ENCODE measurements around the gene DNAJA4. TPM values are rescaled to one million over a fixed set of nuclear protein-coding genes. Genes with fewer than 3 reads are reported as not detected.

Gene DNAJA4
- total RNA-seq, 4 donors from 2014 or later, result 9.9 to 33.9 (median 24.5) TPM

DNA sequence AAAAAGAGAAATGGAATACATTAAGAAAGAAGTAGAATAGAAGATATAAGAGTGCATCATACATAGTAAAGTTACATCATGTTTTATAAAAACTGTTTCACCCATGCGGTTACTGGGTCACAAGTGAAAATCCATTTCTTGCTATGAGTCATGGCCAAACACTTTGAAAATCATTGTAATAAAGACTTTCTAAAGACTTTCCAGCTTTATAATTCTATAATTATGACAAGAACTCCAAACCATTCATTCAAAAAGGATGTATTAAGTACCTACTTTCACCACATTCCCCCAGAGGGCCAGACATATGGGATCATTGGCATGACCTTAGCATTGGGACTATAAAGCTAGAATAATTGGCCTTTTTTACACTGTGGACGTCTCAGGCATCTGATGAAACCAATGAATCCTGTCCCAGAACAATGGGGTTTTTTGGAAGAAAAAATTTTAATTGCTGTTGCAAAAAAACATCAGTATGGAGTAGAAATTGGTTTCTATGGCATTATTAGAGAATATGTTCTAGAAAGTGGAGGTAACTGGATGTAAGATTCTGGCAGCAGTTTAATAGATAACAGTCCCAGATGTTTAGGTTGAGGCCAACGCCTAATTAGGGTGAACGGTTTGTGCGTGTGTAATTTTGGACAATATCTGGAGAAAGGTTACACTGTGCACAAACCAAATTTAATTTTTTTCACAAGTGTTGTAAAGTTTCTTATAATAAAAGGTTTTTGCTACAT lies 38.4 kb downstream of the DNAJA4 start:
- Histone ChIP-seq H3K9me3 (no peaks in the 10 kb centered on the region), H3K36me3 (no peaks in the 10 kb centered on the region), H3K4me1 (peaks cover 0 to 18% (median 5%) of the 10 kb centered on the region in 3 donors), H3K27ac (no peak overlapping the region), H3K27me3 (peaks cover 41% of the 10 kb centered on the region), H3K4me3 (no peak overlapping the region)
- TF ChIP-seq POLR2A (IDR thresholded peaks at IDR 0.05) (no peak), POLR2AphosphoS5 (IDR thresholded peaks at IDR 0.05) (no peak), EP300 (IDR thresholded peaks at IDR 0.05) (no peak)
- TF ChIP-seq, protein P1, sequence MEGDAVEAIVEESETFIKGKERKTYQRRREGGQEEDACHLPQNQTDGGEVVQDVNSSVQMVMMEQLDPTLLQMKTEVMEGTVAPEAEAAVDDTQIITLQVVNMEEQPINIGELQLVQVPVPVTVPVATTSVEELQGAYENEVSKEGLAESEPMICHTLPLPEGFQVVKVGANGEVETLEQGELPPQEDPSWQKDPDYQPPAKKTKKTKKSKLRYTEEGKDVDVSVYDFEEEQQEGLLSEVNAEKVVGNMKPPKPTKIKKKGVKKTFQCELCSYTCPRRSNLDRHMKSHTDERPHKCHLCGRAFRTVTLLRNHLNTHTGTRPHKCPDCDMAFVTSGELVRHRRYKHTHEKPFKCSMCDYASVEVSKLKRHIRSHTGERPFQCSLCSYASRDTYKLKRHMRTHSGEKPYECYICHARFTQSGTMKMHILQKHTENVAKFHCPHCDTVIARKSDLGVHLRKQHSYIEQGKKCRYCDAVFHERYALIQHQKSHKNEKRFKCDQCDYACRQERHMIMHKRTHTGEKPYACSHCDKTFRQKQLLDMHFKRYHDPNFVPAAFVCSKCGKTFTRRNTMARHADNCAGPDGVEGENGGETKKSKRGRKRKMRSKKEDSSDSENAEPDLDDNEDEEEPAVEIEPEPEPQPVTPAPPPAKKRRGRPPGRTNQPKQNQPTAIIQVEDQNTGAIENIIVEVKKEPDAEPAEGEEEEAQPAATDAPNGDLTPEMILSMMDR (IDR thresholded peaks at IDR 0.05), result no peak
- WGBS, 2 donors (ENCODE audit: low coverage in 1 of 2), result 67 to 73% methylated on average over 5 of the region's 5 CpGs
- no peak for ATAC-seq

DNA sequence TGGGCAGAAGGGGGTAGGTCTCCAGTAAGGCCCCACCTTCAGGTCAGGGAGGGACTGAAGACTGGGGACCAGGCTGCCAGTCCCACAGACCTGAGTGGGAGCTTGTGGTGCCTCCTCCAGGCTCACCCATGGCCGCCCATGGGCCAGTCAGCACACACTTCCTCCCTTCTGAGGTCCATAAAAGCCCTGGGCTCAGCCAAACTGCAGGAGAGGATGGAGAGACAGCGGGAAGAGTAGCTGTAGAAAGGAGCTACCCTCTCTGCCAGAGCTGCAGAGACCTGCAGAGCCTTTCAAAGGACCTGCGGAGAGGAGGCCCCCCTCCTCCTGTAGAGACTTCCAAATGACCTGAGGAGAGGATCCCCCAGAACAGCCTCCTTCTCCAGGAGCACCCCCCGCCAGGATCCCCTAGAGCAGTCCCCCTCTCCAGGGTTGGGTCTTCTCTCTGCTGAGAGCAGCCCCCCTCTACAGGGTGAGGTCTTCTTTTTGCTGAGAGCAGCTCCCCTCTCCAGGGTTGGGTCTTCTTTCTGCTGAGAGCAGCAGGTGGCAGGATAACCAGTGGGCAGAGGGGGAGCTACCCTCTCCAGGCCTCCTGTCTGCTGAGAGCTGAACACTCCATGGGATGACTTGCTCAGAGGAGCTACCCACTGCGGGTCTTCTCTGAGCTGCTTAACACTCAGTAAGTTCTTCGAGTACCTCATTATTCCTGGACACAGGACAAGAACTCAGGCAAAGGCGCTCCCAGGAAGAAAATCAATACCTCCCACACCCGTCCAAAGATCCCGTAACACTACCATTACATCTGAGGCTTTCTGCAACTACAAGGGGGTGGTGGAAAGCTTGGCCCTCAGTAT lies 40.1 kb downstream of the DNAJA4 start:
- WGBS, 2 donors (ENCODE audit: low coverage in 1 of 2), result 68 to 76% methylated on average over 2 to 5 of the region's 9 CpGs
- H3K36me3 ChIP-seq, result no peaks in the 10 kb centered on the region
- TF ChIP-seq POLR2AphosphoS5 (IDR thresholded peaks at IDR 0.05) (no peak), EP300 (IDR thresholded peaks at IDR 0.05) (no peak), POLR2A (IDR thresholded peaks at IDR 0.05) (no peak)
- TF ChIP-seq, protein P1 (IDR thresholded peaks at IDR 0.05), result no peak
- peaks cover 58% of the 10 kb centered on the region for H3K27me3 ChIP-seq
- no peaks in the 10 kb centered on the region for H3K9me3 ChIP-seq
- H3K4me1 ChIP-seq, result peaks cover 0 to 5% (median 0%) of the 10 kb centered on the region in 3 donors
- no peak overlapping the region for H3K27ac ChIP-seq
- H3K4me3 ChIP-seq, result no peak overlapping the region
- no peak for ATAC-seq

DNA sequence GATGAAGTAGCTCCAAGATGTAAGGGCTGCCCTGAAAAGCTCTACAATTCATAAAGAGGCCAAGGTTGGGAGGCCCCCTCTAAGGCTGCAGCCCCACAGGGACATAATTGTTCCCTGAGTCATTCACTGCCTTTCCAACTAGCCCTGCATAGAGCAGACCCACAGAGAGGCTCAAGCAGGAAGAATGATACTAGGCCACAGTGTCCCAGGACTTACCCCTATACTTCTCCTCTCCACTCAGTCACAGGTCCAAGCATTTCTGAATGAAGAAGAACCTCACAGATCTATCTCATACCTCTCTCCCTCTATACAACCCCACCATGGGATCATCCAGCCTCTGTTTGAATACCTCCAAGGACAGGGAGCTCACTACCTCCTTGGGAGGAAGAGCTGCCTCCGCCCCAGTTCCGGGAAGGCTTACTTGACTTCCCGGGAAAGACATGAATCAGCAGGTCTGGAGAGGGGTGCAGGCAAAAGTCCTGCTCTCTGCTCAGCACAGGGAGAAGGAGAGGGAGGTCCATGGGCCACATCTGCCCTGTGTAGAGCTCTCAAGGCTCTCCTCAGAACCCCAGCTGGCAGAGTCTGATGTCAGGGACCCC lies 41.9 kb downstream of the DNAJA4 start:
- Histone ChIP-seq H3K4me1 (no peaks in the 10 kb centered on the region), H3K9me3 (no peaks in the 10 kb centered on the region), H3K36me3 (no peaks in the 10 kb centered on the region), H3K4me3 (no peak overlapping the region), H3K27me3 (peaks cover 60% of the 10 kb centered on the region), H3K27ac (no peak overlapping the region)
- no peak for ATAC-seq
- TF ChIP-seq POLR2AphosphoS5 (IDR thresholded peaks at IDR 0.05) (no peak), POLR2A (IDR thresholded peaks at IDR 0.05) (no peak), EP300 (IDR thresholded peaks at IDR 0.05) (no peak)
- TF ChIP-seq, protein P1 (IDR thresholded peaks at IDR 0.05), result no peak
- 60 to 77% methylated on average over 2 to 3 of the region's 3 CpGs for WGBS, 2 donors (ENCODE audit: low coverage in 1 of 2)

DNA sequence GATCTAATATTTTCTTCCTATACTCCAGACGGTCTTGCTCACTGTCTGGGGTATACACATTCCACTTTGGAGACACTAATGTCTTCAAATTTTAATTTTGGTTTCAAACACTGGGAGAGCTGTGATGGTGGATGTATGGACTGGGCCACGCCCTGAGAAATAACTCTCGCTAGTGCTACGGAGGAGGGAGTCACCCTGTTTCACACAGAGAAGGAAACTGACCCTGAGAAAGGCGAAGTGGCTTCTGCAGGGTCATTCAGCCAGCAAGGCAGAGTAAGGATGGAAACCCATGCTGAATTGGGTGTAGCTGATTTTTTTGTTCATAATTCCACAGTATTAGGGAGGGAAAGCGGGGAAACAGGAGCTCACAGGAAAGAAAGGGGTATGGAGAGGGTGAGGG lies 43.6 kb downstream of the DNAJA4 start:
- H3K27me3 ChIP-seq, result peaks cover 60% of the 10 kb centered on the region
- H3K36me3 ChIP-seq, result no peaks in the 10 kb centered on the region
- H3K27ac ChIP-seq, result no peak overlapping the region
- WGBS, 2 donors (ENCODE audit: low coverage in 1 of 2), result 36 to 42% methylated on average over 4 to 6 of the region's 6 CpGs
- ATAC-seq, result no peak
- no peak for TF ChIP-seq POLR2A (IDR thresholded peaks at IDR 0.05)
- TF ChIP-seq POLR2AphosphoS5 (IDR thresholded peaks at IDR 0.05), result no peak
- TF ChIP-seq EP300 (IDR thresholded peaks at IDR 0.05), result no peak
- TF ChIP-seq, protein P1 (IDR thresholded peaks at IDR 0.05), result no peak
- no peak overlapping the region for H3K4me3 ChIP-seq
- no peaks in the 10 kb centered on the region for H3K4me1 ChIP-seq
- no peaks in the 10 kb centered on the region for H3K9me3 ChIP-seq

Measured in gastroesophageal sphincter (tissue), 4 donors.